GM21529 (cell line): Measurements from ENCODE around the gene IGFBP7.
"Not testable (repeated sequence)": the region's sequence is repeated elsewhere in the genome, so short reads cannot be mapped to it uniquely, and the experiment has no call there.

Experiments used
- ATAC-seq: cut with Tn5 transposase; IDR thresholded peaks from one replicate; pipeline ENCODE4 v1.9.1; 2021; ENCODE audit not compliant: unreplicated experiment

Gene IGFBP7

DNA sequence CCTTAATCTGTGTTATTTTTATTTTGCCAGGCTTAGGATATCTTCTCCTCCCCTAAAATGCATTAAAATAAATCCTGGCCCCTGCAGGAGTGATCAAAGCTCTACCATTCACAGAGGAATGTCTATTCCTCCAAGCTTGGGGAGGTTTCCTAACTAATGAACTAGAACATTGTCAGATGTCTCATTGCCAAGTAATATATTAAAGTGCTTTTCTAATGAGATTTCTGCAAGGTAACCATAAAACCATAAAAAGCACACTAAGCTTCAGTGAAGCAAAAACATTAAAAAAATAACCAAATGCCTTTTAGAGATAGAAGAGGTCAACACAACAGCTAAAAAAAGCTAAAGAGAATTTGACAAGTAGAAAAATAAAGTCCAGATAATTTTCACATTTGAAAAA is 34.8 kb downstream of the IGFBP7 start:
- no peak for ATAC-seq

DNA sequence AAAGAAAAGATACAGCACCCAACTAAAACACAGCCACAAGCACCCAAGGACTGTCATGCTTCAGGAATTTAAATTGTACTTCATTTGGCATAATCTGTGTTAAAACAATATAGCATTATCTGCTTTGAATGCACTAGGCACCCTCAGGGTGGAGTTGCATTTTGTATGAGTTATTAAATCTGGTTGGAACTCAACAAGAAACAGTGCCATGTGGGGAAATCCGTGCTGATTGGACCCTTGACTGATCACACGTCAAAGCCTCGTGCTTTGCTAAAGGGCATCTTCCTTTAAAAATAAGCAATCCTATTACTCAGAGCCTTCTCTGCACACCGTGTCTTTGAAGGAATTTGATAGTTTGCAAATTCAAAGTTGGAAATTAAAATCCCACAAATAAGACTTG is 35.4 kb downstream of the IGFBP7 start:
- ATAC-seq: no peak

DNA sequence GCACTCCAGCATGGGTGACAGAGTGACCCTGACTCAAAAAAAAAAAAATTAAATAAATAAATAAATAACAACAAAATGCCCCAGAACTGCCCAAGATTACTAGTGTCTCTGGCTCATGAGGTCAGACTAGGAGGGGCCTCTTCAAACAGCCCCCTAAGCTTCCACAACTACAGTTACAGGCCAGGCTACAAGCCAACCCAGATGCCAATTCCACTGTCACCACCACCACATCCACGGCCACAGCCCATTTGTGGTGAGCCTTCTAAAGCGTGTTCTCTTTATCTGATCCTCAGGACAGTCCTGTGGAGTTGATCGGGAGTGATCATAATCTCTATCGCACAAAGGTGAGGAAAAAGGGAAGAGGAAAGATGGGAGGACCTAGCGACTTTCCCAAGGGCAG is 36.6 kb downstream of the IGFBP7 start:
- ATAC-seq: no peak

GRCh38 chr4:57071326-57071725 is 38.9 kb downstream of the IGFBP7 start:
- ATAC-seq: no peak

DNA sequence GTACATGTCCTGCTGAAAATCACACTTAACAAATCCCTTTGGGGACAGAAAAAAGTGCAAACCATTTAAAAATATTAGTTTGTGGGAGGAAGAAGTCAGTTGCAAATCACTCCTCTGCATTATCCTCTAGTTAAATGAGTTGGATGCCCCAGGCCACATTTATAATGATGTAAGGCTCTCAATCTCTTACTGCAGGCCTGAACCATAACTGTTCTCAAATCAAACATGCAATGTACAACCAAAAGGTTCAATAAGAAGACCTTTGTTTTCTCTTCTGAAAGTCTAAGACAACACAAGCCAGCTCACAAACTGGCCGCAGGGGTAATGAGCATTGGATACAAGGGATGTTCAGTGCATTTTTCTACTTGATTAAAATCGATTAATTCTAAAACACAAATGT is 39.7 kb downstream of the IGFBP7 start:
- no peak for ATAC-seq

GRCh38 chr4:57068237-57068981 is 41.8 kb downstream of the IGFBP7 start:
- no peak for ATAC-seq

DNA sequence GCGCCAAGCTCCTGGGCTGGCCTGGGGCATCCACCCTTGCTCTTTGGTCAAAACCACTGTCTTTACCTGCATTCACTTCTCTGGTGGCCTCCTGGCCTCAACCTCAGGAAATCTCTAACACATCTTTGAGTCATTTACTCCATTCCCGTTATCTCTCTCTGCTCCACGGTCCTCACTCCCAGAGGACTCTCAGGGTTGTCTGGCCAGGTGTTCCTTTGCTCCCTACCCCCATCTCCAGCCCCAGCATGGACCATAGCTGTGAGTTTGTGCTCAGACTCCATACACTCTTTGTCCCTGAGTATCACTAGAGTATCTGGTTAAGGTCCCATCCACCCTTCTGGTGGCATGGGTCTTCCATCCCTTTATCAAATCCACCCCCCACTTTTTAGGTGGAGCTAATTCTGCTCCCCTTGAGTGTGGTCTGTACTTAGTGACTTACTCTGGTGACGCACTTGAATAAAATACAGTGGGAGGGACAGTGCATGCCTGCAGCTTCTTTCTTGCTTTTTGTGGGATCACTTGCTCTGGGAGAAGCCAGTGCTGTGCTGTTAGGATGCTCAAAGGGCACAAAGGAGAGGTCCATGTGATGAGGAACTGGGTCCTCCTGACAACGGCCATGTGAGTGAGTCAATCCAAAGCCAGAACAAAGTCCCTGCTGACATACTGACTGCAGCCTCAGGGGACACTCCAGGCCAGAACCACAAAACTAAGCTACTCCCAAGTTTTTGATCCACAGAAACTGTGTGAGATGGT is 44.3 kb downstream of the IGFBP7 start:
- ATAC-seq: no peak

GRCh38 chr4:57064811-57065711 is 45.1 kb downstream of the IGFBP7 start:
- no peak for ATAC-seq

DNA sequence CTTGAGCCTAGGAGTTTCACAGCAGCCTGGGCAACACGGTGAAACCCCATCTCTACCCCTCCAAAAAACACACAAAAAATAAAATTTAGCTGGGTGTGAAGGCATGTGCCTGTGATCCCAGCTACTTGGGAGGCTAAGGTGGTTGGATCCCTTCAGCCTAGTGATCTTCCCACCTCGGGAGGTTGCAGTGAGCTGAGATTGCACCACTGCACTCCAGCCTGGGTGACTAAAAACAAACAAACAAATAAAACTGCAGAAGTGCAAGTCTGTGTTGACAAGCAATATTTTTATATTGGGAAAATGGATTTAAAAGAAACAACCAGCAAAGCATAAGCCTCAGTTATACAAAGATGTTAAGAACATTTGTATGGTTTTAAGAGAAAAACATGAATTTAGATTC is 46.1 kb downstream of the IGFBP7 start:
- ATAC-seq: no peak

GRCh38 chr4:57063518-57063917 is 46.7 kb downstream of the IGFBP7 start:
- ATAC-seq: no peak

- ATAC-seq: no peak
Measured at GRCh38 chr4:57061395-57061794, 48.8 kb downstream of the IGFBP7 start.

DNA sequence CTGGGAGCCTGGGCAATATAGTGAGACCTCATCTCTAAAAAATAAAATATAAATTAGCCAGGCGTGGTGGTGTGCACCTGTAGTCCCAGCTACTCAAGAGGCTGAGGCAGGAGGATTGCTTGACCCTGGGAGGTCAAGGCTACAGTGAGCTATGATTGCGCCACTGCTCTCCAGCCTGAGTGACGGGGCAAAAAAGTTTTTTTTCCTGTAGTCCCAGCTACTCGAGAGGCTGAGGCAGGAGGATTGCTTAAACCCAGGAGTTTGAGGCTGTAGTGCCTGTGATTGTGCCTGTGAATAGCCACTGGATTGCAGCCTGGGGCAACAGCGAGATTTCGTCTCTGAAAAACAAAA is 49.5 kb downstream of the IGFBP7 start:
- ATAC-seq: not testable (repeated sequence)

DNA sequence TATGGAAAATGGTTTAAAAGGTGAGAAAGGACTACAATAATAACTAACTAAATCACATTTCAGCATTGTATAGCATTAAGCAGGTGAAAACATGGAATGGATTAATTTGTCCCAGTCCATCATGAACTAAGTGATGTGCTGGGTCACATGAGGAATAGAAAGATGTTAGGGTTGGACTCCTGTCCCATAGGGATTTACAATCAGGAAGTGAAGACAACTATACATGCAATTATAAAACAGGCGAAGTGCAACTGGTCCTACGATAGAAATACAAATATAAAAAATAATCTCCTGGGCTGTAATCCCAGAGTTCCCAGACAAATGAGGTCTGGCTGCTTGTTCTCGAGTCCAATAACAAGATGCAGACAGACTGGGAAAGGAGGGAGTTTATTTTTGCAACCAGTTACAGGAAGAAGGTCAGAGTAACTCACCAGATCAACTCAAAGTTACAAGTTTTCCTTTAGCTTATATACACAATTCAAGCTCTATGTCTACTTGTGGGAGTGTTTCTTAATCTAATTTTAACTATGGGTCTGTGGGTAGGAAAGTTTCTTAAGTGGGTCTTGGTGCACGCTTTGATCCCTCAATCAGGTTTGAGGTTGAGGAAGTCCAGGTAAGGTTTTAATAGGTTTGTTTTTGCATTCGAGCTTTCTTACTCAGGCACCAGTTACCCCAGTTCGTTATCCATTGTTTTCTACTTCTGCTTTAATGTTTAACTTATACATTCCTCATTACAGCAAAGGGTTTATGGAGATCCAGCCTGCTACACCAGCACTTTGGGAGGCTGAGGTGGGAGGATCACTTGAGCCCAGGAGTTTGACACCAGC is 50.1 kb downstream of the IGFBP7 start:
- no peak for ATAC-seq

GRCh38 chr4:57055886-57056285 is 54.3 kb downstream of the IGFBP7 start:
- no peak for ATAC-seq

- no peak for ATAC-seq
Measured at GRCh38 chr4:57053508-57053907, 56.7 kb downstream of the IGFBP7 start.

GRCh38 chr4:57051524-57051923 is 58.7 kb downstream of the IGFBP7 start:
- ATAC-seq: no peak

DNA sequence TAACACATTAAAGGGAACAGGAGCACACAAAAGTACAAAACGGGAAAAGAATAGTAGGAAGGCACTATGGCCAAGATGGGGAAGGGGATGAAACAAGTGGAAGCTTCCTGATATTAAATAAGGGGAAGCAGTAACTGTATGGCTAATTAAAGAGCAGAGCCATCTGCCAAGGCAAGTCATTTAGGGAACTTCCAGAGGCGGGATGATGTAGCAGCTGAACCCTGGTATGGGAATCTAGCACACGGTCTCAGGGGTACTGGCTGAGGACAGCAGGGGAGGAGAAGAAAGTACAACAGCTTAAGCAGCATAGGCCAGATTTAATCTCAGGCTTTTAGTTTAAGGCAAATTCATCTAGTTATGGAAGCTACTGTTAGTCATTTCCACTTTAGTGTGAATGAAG is 59.1 kb downstream of the IGFBP7 start:
- no peak for ATAC-seq

DNA sequence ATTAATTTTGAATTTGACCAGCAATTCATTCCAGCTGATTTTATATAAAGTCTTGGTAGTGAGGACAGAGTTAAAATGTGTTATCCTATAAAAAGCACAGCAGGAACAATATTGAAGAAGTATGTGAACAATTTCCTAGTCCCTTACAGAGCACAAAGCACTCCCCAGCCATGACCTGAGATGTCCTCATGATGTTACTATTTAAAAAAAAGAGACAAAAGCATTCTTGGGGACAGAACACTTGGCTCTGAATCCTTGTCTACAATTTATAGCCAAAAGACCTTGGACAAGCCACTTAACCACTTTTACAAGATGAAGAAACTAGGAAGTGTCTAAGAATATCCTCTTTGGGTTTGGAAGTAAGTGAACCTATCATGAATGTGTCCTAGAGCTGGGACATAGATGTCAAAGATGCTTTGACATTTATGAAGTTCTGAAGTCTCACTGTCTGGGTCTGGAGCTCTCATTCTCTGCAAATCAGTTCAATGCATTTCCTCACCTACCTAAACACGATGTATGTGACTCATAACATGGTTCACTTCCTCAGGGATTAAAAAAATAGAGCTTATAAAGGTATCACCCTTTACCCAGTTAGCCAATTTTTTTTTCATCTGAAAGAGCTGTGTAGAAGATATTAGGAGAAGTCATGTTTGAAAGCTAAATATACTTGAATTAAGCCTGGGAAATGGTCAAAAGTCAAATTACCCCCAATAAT is 61.4 kb downstream of the IGFBP7 start:
- ATAC-seq: no peak

- ATAC-seq: not testable (repeated sequence)
Measured at GRCh38 chr4:57047046-57047445, 63.1 kb downstream of the IGFBP7 start.

DNA sequence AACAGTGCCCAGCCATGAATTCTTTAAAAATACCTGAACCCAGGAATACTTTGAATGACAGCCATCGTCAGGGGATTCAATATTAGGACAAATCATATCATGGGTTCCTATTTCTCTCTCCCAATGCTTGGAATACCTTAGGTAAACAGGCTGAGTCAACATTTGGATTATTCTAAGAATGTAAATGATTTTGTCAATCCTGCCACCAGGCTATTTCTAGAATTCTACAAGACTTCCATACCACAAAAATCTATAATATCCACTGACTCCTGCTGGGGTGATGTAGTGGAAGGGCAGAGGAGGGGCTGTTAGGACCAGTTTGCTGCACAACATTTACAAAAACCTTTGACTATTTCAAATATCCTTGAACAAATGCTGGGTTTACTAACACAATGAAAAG is 65.2 kb downstream of the IGFBP7 start:
- no peak for ATAC-seq
